Erythroblast (primary cell): ENCODE results near the gene BUB1.
"Not testable (repeated sequence)": the region's sequence is repeated elsewhere in the genome, so short reads cannot be mapped to it uniquely, and the experiment has no call there.

Experiments
- DNase-seq, 2 experiments: peaks; one replicate each; lab custom pipeline; 2025; lab: John Stamatoyannopoulos, UW

BUB1 gene

DNA sequence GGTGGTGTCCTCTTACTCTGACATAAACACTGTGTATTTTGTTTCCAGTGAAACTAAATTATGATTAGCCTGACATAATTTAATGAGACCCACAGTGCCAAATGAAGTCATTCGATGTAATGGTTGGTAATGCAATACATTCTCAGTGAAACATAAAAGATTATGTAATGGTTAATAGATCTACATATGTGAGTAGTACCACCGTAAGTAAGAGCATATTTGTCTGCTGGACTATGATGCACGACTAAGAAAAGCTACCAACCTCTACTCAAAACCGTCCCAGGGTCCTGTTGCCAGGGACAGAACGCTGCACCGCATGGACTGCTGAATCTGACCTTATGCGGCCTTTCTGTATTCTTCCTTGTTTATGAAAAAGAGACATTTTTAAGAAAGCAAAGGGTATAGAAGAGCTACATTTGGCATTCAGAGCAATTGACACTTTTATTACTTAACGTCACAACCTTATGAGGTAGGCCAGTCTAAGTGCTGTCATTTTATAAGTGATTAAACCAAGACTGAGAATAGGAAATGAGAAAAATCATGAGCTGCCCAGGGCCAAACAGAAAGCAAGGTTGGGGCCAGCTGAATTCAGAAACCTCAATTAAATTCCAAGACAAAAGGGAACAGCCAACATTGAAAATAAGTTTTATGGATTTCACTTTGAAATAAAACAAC lies 73.8 kb downstream of the BUB1 start:
- DNase-seq: not testable (repeated sequence)

DNA sequence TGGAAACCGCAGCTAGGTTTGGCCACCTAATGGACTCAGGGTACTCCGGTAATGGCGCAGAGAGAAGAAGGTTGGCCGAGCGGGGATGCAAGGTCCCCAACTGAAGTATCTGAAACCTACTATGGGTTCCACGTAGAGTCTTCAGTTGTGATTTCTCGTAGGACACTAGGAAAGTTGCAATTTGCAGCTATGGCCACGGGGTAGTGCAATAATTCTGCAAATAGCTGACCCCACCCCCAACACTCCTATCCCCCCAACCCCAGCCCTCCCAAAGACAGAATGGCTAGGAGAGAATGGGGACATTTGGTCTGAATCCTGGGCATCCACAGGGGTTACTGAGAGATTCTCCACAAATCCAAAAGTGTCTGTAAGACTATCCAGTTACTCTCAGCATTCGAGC lies 75.7 kb downstream of the BUB1 start:
- DNase-seq: not testable (repeated sequence)

DNA sequence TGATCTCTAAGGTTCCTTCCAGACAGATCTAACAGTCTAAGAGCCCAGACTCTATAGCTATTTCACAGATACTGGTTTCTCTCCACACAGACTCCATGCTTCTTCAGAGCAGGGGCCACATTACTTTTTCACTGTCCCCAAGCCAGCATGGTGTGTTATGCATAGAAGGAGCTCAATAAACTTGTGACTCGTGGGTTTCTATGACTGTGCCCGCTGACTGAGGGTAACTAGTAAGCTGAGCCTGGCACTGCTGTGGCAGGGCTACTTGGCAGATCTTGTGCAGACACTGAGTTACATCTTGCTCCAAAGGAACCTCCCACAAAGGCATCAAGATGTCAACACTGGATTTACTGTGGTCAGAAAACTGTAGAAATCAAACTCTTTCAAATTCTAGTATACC lies 85.9 kb downstream of the BUB1 start:
- DNase-seq: not testable (repeated sequence)

DNA sequence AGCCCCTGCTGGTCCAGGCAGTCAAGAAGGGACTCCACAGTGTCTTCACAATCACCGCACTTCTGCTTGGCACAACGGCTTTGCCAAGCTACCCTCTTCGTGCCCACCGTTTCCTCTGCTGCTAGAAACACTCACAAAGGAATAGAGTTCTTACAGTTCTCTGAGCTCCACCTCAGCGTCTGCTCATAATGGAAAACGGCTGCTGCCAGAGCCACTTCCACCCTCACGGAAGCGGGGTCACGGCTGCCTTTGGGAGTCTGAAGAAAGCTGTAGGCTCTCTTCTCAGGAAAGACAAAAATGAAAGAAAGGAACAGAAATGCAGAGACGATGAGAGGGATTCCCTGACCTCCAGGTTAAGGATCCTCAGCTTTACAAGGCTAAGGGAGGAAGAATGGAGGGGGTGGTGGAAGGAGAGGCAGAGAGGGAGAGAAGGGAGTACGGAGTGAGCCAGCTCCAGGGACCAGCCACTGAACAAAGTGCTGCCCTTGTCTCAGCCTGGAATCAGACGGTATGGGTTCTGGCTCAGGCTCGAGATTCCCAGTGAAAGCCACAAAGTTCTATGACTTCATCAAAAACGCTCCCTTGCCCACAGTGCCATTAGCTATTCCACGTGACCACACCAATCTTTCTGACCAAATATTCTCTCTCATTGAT lies 88.1 kb downstream of the BUB1 start:
- not testable (repeated sequence) for DNase-seq

DNA sequence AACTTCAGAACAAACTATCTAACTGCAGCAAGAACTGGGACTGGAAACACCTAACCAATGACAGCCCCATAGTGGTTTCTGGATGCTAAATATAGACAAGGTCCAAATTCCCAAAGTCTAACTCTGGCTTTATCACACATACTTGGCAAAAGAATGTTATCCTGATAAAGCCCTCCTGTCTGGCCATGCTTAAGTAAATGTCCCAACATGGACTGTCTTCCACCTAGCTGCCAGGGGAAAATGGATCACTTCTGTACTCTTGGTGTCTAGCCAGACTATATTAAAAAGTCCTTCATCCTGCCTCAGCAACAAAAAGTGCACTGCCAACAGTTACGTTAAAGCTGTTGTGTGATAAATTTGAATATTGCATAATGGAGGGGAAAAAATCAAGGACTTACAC lies 89.3 kb downstream of the BUB1 start:
- not testable (repeated sequence) for DNase-seq
